Activated gamma-delta T cell treated with Interleukin-2 at 50 U/mL for 16 hours (primary cell): ENCODE data around the gene OR51L1.
"Not testable (repeated sequence)": the region's sequence is repeated elsewhere in the genome, so short reads cannot be mapped to it uniquely, and the experiment has no call there.

Experiments
- DNase-seq: peaks from one replicate; pipeline ENCODE4 v3.0.0-alpha.2; 2020

The OR51L1 gene

GRCh38 chr11:4994551-4994950, at the start of gene OR51L1:
Gene OR51L1 (plus strand): TSS chr11:4994851. CDS start chr11:4998983, 4,132 bp downstream.
- DNase-seq = no peak

- no peak for DNase-seq
These were observed 47.1 kb upstream of the OR51L1 start, which contains the start of gene OR51A4 for GRCh38 chr11:4947505-4947904. Gene OR51A4 (minus strand): TSS chr11:4947605. CDS start chr11:4947100, 505 bp downstream.

GRCh38 chr11:4955613-4956012, 39.0 kb upstream of the OR51L1 start, which contains the start of gene OR51A2:
Gene OR51A2 (minus strand): TSS chr11:4955713. CDS start chr11:4955713, 0 bp downstream.
- not testable (repeated sequence) for DNase-seq

GRCh38 chr11:4957396-4957795, 37.3 kb upstream of the OR51L1 start:
- no peak for DNase-seq

GRCh38 chr11:4960877-4961276, 33.8 kb upstream of the OR51L1 start:
- DNase-seq = no peak

- no peak for DNase-seq
These were observed 31.8 kb upstream of the OR51L1 start for GRCh38 chr11:4962816-4963215.

- no peak for DNase-seq
These were observed 19.2 kb upstream of the OR51L1 start for GRCh38 chr11:4975436-4975835.

- no peak for DNase-seq
These were observed 15.6 kb upstream of the OR51L1 start for GRCh38 chr11:4979036-4979435.

GRCh38 chr11:4982678-4983077, 12.0 kb upstream of the OR51L1 start:
- DNase-seq = no peak

GRCh38 chr11:4983841-4984240, 10.8 kb upstream of the OR51L1 start:
- no peak for DNase-seq

GRCh38 chr11:4991060-4991459, 3.6 kb upstream of the OR51L1 start:
- DNase-seq = no peak

- DNase-seq = no peak
These were observed 10.0 kb downstream of the OR51L1 start for GRCh38 chr11:5004424-5005274.

- no peak for DNase-seq
These were observed 12.9 kb downstream of the OR51L1 start for GRCh38 chr11:5007561-5007960.

- no peak for DNase-seq
These were observed 16.6 kb downstream of the OR51L1 start for GRCh38 chr11:5011254-5011653.

GRCh38 chr11:5013012-5013411, 18.4 kb downstream of the OR51L1 start:
- DNase-seq = no peak

GRCh38 chr11:5021996-5022395, 27.3 kb downstream of the OR51L1 start:
- no peak for DNase-seq

- DNase-seq = no peak
These were observed 42.0 kb downstream of the OR51L1 start for GRCh38 chr11:5036669-5037068.

- no peak for DNase-seq
These were observed 43.3 kb downstream of the OR51L1 start for GRCh38 chr11:5037926-5038325.

GRCh38 chr11:5038341-5038740, 43.7 kb downstream of the OR51L1 start:
- no peak for DNase-seq

- no peak for DNase-seq
These were observed 46.2 kb downstream of the OR51L1 start for GRCh38 chr11:5040876-5041275.

- DNase-seq = no peak
These were observed 47.4 kb downstream of the OR51L1 start for GRCh38 chr11:5042091-5042490.

- no peak for DNase-seq
These were observed 48.7 kb downstream of the OR51L1 start for GRCh38 chr11:5043380-5043779.

GRCh38 chr11:5046226-5046625, 51.6 kb downstream of the OR51L1 start, which contains the start of gene OR52J3:
Gene OR52J3 (plus strand): TSS chr11:5046526. CDS start chr11:5046526, 0 bp downstream.
- DNase-seq = no peak

GRCh38 chr11:5046754-5047330, 52.2 kb downstream of the OR51L1 start:
- no peak for DNase-seq
